Spleen (tissue), 11 donors: Measurements from ENCODE around the gene CCDC88C. TPM values are rescaled to one million over a fixed set of nuclear protein-coding genes. Genes with fewer than 3 reads are reported as not detected.
A peak's percentile ranks its signal among the peaks of the same experiment; 100 is the strongest.

Experiments used
- DNase-seq: peaks from one replicate; pipeline ENCODE4 v3.0.0-alpha.2; 2020
- H3K27ac ChIP-seq, 8 donors: fragments of 200-600 bp; sonication (generic) in 7 of 8; 1 replicate in 4 of 8; 2 replicates in 4 of 8; pipeline versions ENCODE4 v1.5.0 to v1.8.0; 2016 to 2021; ENCODE audit warnings: inconsistent platforms in 4 of 8, mild to moderate bottlenecking in 4 of 8, moderate library complexity in 1 of 8
- H3K27me3 ChIP-seq, 7 donors: fragments of 200-600 bp; sonication (generic) in 6 of 7; replicated peaks in 1 of 7; 1 replicate in 4 of 7; 2 replicates in 3 of 7; pipeline versions ENCODE4 v1.5.0 to v1.8.0; 2016 to 2021; ENCODE audit warnings: inconsistent platforms in 3 of 7, mild to moderate bottlenecking in 1 of 7
- H3K36me3 ChIP-seq, 6 donors: fragments of 200-600 bp; sonication (generic) in 5 of 6; 1 replicate in 4 of 6; 2 replicates in 2 of 6; pipeline versions ENCODE4 v1.5.0 to v1.8.0; 2016 to 2021; ENCODE audit warnings: inconsistent platforms in 2 of 6
- H3K4me1 ChIP-seq, 6 donors: fragments of 200-600 bp; sonication (generic) in 5 of 6; 1 replicate in 3 of 6; 2 replicates in 3 of 6; pipeline versions ENCODE4 v1.5.0 to v1.8.0; 2016 to 2021; ENCODE audit warnings: inconsistent platforms in 3 of 6
- H3K4me3 ChIP-seq, 8 donors: fragments of 200-600 bp; sonication (generic) in 7 of 8; 1 replicate in 4 of 8; 2 replicates in 4 of 8; pipeline versions ENCODE4 v1.5.0 to v1.8.0; 2016 to 2021; ENCODE audit warnings: inconsistent platforms in 4 of 8, mild to moderate bottlenecking in 4 of 8, moderate library complexity in 2 of 8
- H3K9me3 ChIP-seq, 8 donors: fragments of 200-600 bp; sonication (generic) in 7 of 8; 1 replicate in 4 of 8; 2 replicates in 4 of 8; pipeline versions ENCODE4 v1.5.0 to v1.8.0; 2016 to 2021; ENCODE audit warnings: inconsistent platforms in 4 of 8
- CTCF ChIP-seq, 11 experiments: fragments of 200-600 bp in 7 of 11; fragments of 450-650 bp in 4 of 11; sonication (generic) in 4 of 11; IDR thresholded peaks in 8 of 11; conservative IDR thresholded peaks in 3 of 11; 1 replicate in 7 of 11; 2 replicates in 4 of 11; pipeline versions ENCODE4 v1.4.0 to v1.8.0; 2016 to 2021; ENCODE audit warnings: antibody characterized with exemption in 11 of 11, inconsistent platforms in 4 of 11, mild to moderate bottlenecking in 1 of 11
- POLR2A ChIP-seq, 3 donors: fragments of 450-650 bp; IDR thresholded peaks; one replicate each; pipeline ENCODE4 v1.5.1; 2017; ENCODE audit warnings: antibody characterized with exemption in 3 of 3, mild to moderate bottlenecking in 1 of 3
- POLR2AphosphoS5 ChIP-seq, 3 donors: sonication (generic); formaldehyde crosslinking; IDR thresholded peaks; one replicate each; pipeline ENCODE4 v1.5.1; 2017; ENCODE audit warnings: antibody characterized with exemption in 3 of 3
- WGBS, 5 donors: extraction: QIAGEN DNeasy Blood & Tissue Kit in 3 of 5; methylation state at CpG; one replicate each; pipeline versions ENCODE4 v1.1.5 to v1.1.7; 2013 to 2018; 5-methylcytosine and 5-hydroxymethylcytosine counted together
- intact Hi-C: fragments of 100-400 bp; cut with DNase I; formaldehyde crosslinking; loops from one replicate; pipeline ENCODE4 v1.15.0; 2023; ENCODE audit warnings: low total_unique reads
- polyA plus RNA-seq, 3 donors: library from polyadenylated mRNA; stranded (reverse); fragments of 200-250 nt; gene quantifications; one replicate each; pipeline ENCODE4 v1.2.1, GENCODE V29; 2013
- total RNA-seq, 7 donors: library from RNA; depleted of rRNA in 3 of 7; stranded (reverse); fragments of >200 nt in 3 of 7; fragmentation: NEBNext Ultra II Directional in 4 of 7; extraction: Animal tissue kit (Norgen Biotek cat#: 25700) in 4 of 7; gene quantifications; one replicate each; pipeline versions ENCODE4 v1.1.0 to v1.2.1, GENCODE V29; 2016 to 2021
- donor health status: healthy with polysubstance abuse.
- donor health status: DM: no; HTN: no; CAD: no; lungs with moderate emphysema.
- donor health status: DM: no; HTN: no; CAD: no.
- donor health status: Bipolar disorder and iron deficiency.
- donor health status: healthy.
- donor health status: DM: no; HTN: no; CAD: no.
- donor health status: DM: yes; HTN: yes; CAD: no.

CCDC88C gene
- total and polyA plus RNA-seq, 10 donors, result 23.2 to 136 (median 101) TPM

GRCh38 chr14:91303091-91303923 is 114.3 kb downstream of the CCDC88C start:
- Histone ChIP-seq H3K4me1 (peaks cover 0 to 13% (median 0%) of the 10 kb centered on the region in 6 donors), H3K9me3 (no peaks in the 10 kb centered on the region), H3K36me3 (peaks cover 24 to 100% (median 90%) of the 10 kb centered on the region in 6 donors), H3K27me3 (no peaks in the 10 kb centered on the region), H3K4me3 (no peak overlapping the region), H3K27ac (peak overlapping the region in 3 of 8 donors; percentile 10 to 42 (median 16))
- WGBS, 5 donors, result 74 to 85% (median 78%) methylated on average over 20 to 23 of the region's 23 CpGs
- no peak for TF ChIP-seq CTCF (IDR thresholded peaks at IDR 0.05 in 8 of 11, conservative IDR thresholded peaks at IDR 0.05 in 3 of 11)
- TF ChIP-seq POLR2AphosphoS5 (IDR thresholded peaks at IDR 0.05), result no peak
- no peak for TF ChIP-seq POLR2A (IDR thresholded peaks at IDR 0.05)
- DNase-seq, result peak; percentile 70
- intact Hi-C loops, result no loop called here

- H3K4me3 ChIP-seq, result no peak overlapping the region
- no peaks in the 10 kb centered on the region for H3K9me3 ChIP-seq
- peaks cover 16 to 100% (median 89%) of the 10 kb centered on the region in 6 donors for H3K36me3 ChIP-seq
- peaks cover 0 to 13% (median 0%) of the 10 kb centered on the region in 6 donors for H3K4me1 ChIP-seq
- WGBS, 5 donors, result 61 to 81% (median 74%) methylated on average over 3 of the region's 3 CpGs
- peak overlapping the region in 1 of 8 donors; percentile 10 for H3K27ac ChIP-seq
- no peaks in the 10 kb centered on the region for H3K27me3 ChIP-seq
- peak; percentile 12 for DNase-seq
- intact Hi-C loops, result no loop called here
- no peak for TF ChIP-seq POLR2AphosphoS5 (IDR thresholded peaks at IDR 0.05)
- TF ChIP-seq POLR2A (IDR thresholded peaks at IDR 0.05), result no peak
- TF ChIP-seq CTCF (IDR thresholded peaks at IDR 0.05 in 8 of 11, conservative IDR thresholded peaks at IDR 0.05 in 3 of 11), result no peak
These were observed 115.2 kb downstream of the CCDC88C start for GRCh38 chr14:91302391-91302790.

GRCh38 chr14:91300957-91301356 is 116.7 kb downstream of the CCDC88C start:
- TF ChIP-seq POLR2A (IDR thresholded peaks at IDR 0.05) (no peak), POLR2AphosphoS5 (IDR thresholded peaks at IDR 0.05) (no peak), CTCF (IDR thresholded peaks at IDR 0.05 in 8 of 11, conservative IDR thresholded peaks at IDR 0.05 in 3 of 11) (no peak)
- Histone ChIP-seq H3K9me3 (no peaks in the 10 kb centered on the region), H3K27me3 (no peaks in the 10 kb centered on the region), H3K27ac (no peak overlapping the region), H3K36me3 (peaks cover 13 to 100% (median 89%) of the 10 kb centered on the region in 6 donors), H3K4me3 (no peak overlapping the region), H3K4me1 (peaks cover 0 to 13% (median 0%) of the 10 kb centered on the region in 6 donors)
- intact Hi-C loops, result no loop called here
- 83 to 97% (median 88%) methylated on average over 4 of the region's 4 CpGs for WGBS, 5 donors
- no peak for DNase-seq

GRCh38 chr14:91300283-91300895 is 117.2 kb downstream of the CCDC88C start:
- no peak for TF ChIP-seq POLR2AphosphoS5 (IDR thresholded peaks at IDR 0.05)
- TF ChIP-seq POLR2A (IDR thresholded peaks at IDR 0.05), result no peak
- TF ChIP-seq CTCF (IDR thresholded peaks at IDR 0.05 in 8 of 11, conservative IDR thresholded peaks at IDR 0.05 in 3 of 11), result no peak
- intact Hi-C loops, result no loop called here
- peaks cover 13 to 100% (median 89%) of the 10 kb centered on the region in 6 donors for H3K36me3 ChIP-seq
- H3K4me1 ChIP-seq, result peaks cover 0 to 13% (median 0%) of the 10 kb centered on the region in 6 donors
- H3K27ac ChIP-seq, result no peak overlapping the region
- no peak overlapping the region for H3K4me3 ChIP-seq
- H3K9me3 ChIP-seq, result no peaks in the 10 kb centered on the region
- DNase-seq, result peak; percentile 45
- H3K27me3 ChIP-seq, result no peaks in the 10 kb centered on the region
- 89 to 93% (median 91%) methylated on average over 10 of the region's 10 CpGs for WGBS, 5 donors
